ENCODE measurements around the gene LMX1B. TPM values are rescaled to one million over a fixed set of nuclear protein-coding genes. Genes with fewer than 3 reads are reported as not detected.
"Not testable (repeated sequence)": the region's sequence is repeated elsewhere in the genome, so short reads cannot be mapped to it uniquely, and the experiment has no call there.

LMX1B gene
- total and polyA plus RNA-seq, 2 donors (not counting 1 experiment from before 2014, with no cell fraction given) = not detected

DNA sequence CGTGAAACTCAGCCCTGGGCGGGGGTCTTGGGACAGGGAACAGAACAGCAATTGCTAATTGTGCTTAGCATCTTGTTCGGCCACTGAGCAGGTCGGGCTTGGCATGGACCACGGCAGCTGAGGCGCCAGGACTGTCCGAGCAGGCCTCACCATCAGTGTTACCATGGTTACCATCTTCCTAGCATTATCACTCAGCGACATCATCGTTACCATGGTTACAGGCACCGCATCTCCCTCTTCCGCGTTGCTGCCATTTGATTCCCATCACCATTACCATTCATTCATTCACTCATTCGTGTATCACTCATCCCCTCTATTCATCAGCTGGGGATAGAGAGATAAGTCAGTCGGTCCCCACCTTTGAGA lies 110.1 kb downstream of the LMX1B start:
- TF ChIP-seq CTCF (conservative IDR thresholded peaks at IDR 0.05 in 1 of 2, IDR thresholded peaks at IDR 0.05 in 1 of 2; ENCODE audit: low read depth in 1 of 2, low read length in 2 of 2) (no peak), EZH2 (IDR thresholded peaks at IDR 0.05; ENCODE audit: low read length, missing control alignments) (peak; percentile 48)
- H3K27me3 ChIP-seq (ENCODE audit: control insufficient read depth, insufficient read depth, low read length) = peaks cover 16% of the 10 kb centered on the region
- no peaks in the 10 kb centered on the region for H3K36me3 ChIP-seq (ENCODE audit: control insufficient read depth, insufficient read depth, low read length)
- no peaks in the 10 kb centered on the region for H4K20me1 ChIP-seq (ENCODE audit: control insufficient read depth, extremely low read depth, insufficient read depth, low read length)
- peak in 1 of 2 donors; percentile 15 for DNase-seq (ENCODE audit: low read depth in 2 of 2)
- H3K4me1 ChIP-seq (ENCODE audit: control insufficient read depth, extremely low read depth, insufficient read depth, low read length) = no peaks in the 10 kb centered on the region
- no peak overlapping the region for H3K4me2 ChIP-seq (ENCODE audit: extremely low read depth, insufficient read depth, low read length)
- H3K4me3 ChIP-seq (replicated peaks in 1 of 4; ENCODE audit: control extremely low read depth in 1 of 4, insufficient read depth in 1 of 4, low read depth in 3 of 4, low read length in 4 of 4) = no peak overlapping the region
- H3K9ac ChIP-seq (ENCODE audit: insufficient read depth, low read length) = no peak overlapping the region
- H2AFZ ChIP-seq (ENCODE audit: low read length) = no peak overlapping the region
- no peaks in the 10 kb centered on the region for H3K9me3 ChIP-seq (ENCODE audit: control insufficient read depth, insufficient read depth, low read depth, low read length)
- no peak overlapping the region for H3K27ac ChIP-seq (ENCODE audit: insufficient read depth, low read length)
- no peaks in the 10 kb centered on the region for H3K79me2 ChIP-seq (ENCODE audit: control insufficient read depth, insufficient read depth, low read length)

DNA sequence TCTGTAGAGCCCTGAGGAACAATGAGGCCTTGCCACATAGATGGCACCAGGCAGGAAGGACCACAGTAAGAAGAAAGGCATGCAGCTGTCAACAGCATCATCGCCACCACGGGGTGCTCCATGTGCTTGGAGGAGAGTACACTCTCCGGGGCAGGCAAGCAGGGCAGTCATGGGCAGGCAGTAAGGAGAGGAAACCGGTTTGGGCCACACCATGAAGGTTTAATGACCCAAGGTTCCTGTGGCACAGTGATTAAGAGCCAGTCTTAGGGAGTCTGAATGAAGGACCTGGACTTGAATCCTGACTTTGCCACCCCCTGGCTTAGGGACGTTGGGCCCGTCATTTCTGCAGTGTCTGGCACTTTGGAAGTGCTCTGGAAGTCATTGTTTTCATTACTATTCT lies 110.5 kb downstream of the LMX1B start:
- H2AFZ ChIP-seq (ENCODE audit: low read length) = no peak overlapping the region
- TF ChIP-seq CTCF (conservative IDR thresholded peaks at IDR 0.05 in 1 of 2, IDR thresholded peaks at IDR 0.05 in 1 of 2; ENCODE audit: low read depth in 1 of 2, low read length in 2 of 2) = no peak
- no peak for TF ChIP-seq EZH2 (IDR thresholded peaks at IDR 0.05; ENCODE audit: low read length, missing control alignments)
- no peak for DNase-seq (ENCODE audit: low read depth in 2 of 2)
- H4K20me1 ChIP-seq (ENCODE audit: control insufficient read depth, extremely low read depth, insufficient read depth, low read length) = no peaks in the 10 kb centered on the region
- no peak overlapping the region for H3K9ac ChIP-seq (ENCODE audit: insufficient read depth, low read length)
- H3K36me3 ChIP-seq (ENCODE audit: control insufficient read depth, insufficient read depth, low read length) = no peaks in the 10 kb centered on the region
- peaks cover 16% of the 10 kb centered on the region for H3K27me3 ChIP-seq (ENCODE audit: control insufficient read depth, insufficient read depth, low read length)
- no peaks in the 10 kb centered on the region for H3K4me1 ChIP-seq (ENCODE audit: control insufficient read depth, extremely low read depth, insufficient read depth, low read length)
- H3K9me3 ChIP-seq (ENCODE audit: control insufficient read depth, insufficient read depth, low read depth, low read length) = no peaks in the 10 kb centered on the region
- no peak overlapping the region for H3K4me3 ChIP-seq (replicated peaks in 1 of 4; ENCODE audit: control extremely low read depth in 1 of 4, insufficient read depth in 1 of 4, low read depth in 3 of 4, low read length in 4 of 4)
- no peak overlapping the region for H3K27ac ChIP-seq (ENCODE audit: insufficient read depth, low read length)
- no peaks in the 10 kb centered on the region for H3K79me2 ChIP-seq (ENCODE audit: control insufficient read depth, insufficient read depth, low read length)
- no peak overlapping the region for H3K4me2 ChIP-seq (ENCODE audit: extremely low read depth, insufficient read depth, low read length)

- not testable (repeated sequence) for H3K9me3 ChIP-seq (ENCODE audit: control insufficient read depth, insufficient read depth, low read depth, low read length); H4K20me1 ChIP-seq (ENCODE audit: control insufficient read depth, extremely low read depth, insufficient read depth, low read length); DNase-seq (ENCODE audit: low read depth in 2 of 2); H3K9ac ChIP-seq (ENCODE audit: insufficient read depth, low read length); H3K4me1 ChIP-seq (ENCODE audit: control insufficient read depth, extremely low read depth, insufficient read depth, low read length); H3K4me2 ChIP-seq (ENCODE audit: extremely low read depth, insufficient read depth, low read length); H3K27ac ChIP-seq (ENCODE audit: insufficient read depth, low read length); H3K79me2 ChIP-seq (ENCODE audit: control insufficient read depth, insufficient read depth, low read length); H2AFZ ChIP-seq (ENCODE audit: low read length); H3K36me3 ChIP-seq (ENCODE audit: control insufficient read depth, insufficient read depth, low read length); H3K4me3 ChIP-seq (replicated peaks in 1 of 4; ENCODE audit: control extremely low read depth in 1 of 4, insufficient read depth in 1 of 4, low read depth in 3 of 4, low read length in 4 of 4)
- peaks cover 16% of the 10 kb centered on the region for H3K27me3 ChIP-seq (ENCODE audit: control insufficient read depth, insufficient read depth, low read length)
Measured at GRCh38 chr9:126725485-126725884, 111.8 kb downstream of the LMX1B start.

GRCh38 chr9:126728210-126728609 lies 114.5 kb downstream of the LMX1B start:
- H3K4me3 ChIP-seq (replicated peaks in 1 of 4; ENCODE audit: control extremely low read depth in 1 of 4, insufficient read depth in 1 of 4, low read depth in 3 of 4, low read length in 4 of 4); DNase-seq (ENCODE audit: low read depth in 2 of 2); H3K79me2 ChIP-seq (ENCODE audit: control insufficient read depth, insufficient read depth, low read length); H3K4me1 ChIP-seq (ENCODE audit: control insufficient read depth, extremely low read depth, insufficient read depth, low read length); H3K36me3 ChIP-seq (ENCODE audit: control insufficient read depth, insufficient read depth, low read length); H3K4me2 ChIP-seq (ENCODE audit: extremely low read depth, insufficient read depth, low read length); H2AFZ ChIP-seq (ENCODE audit: low read length); H4K20me1 ChIP-seq (ENCODE audit: control insufficient read depth, extremely low read depth, insufficient read depth, low read length); H3K9me3 ChIP-seq (ENCODE audit: control insufficient read depth, insufficient read depth, low read depth, low read length); H3K27ac ChIP-seq (ENCODE audit: insufficient read depth, low read length); H3K9ac ChIP-seq (ENCODE audit: insufficient read depth, low read length): not testable (repeated sequence)
- H3K27me3 ChIP-seq (ENCODE audit: control insufficient read depth, insufficient read depth, low read length) = peaks cover 16% of the 10 kb centered on the region

GRCh38 chr9:126730592-126730991 lies 116.9 kb downstream of the LMX1B start:
- H3K9ac ChIP-seq (ENCODE audit: insufficient read depth, low read length); H3K4me3 ChIP-seq (replicated peaks in 1 of 4; ENCODE audit: control extremely low read depth in 1 of 4, insufficient read depth in 1 of 4, low read depth in 3 of 4, low read length in 4 of 4); H3K27ac ChIP-seq (ENCODE audit: insufficient read depth, low read length); H3K4me1 ChIP-seq (ENCODE audit: control insufficient read depth, extremely low read depth, insufficient read depth, low read length); H4K20me1 ChIP-seq (ENCODE audit: control insufficient read depth, extremely low read depth, insufficient read depth, low read length); H2AFZ ChIP-seq (ENCODE audit: low read length); H3K79me2 ChIP-seq (ENCODE audit: control insufficient read depth, insufficient read depth, low read length); H3K9me3 ChIP-seq (ENCODE audit: control insufficient read depth, insufficient read depth, low read depth, low read length); H3K4me2 ChIP-seq (ENCODE audit: extremely low read depth, insufficient read depth, low read length); H3K27me3 ChIP-seq (ENCODE audit: control insufficient read depth, insufficient read depth, low read length); H3K36me3 ChIP-seq (ENCODE audit: control insufficient read depth, insufficient read depth, low read length); DNase-seq (ENCODE audit: low read depth in 2 of 2): not testable (repeated sequence)
